Measurements from ENCODE around the gene SH3BGRL3.
A peak's percentile ranks its signal among the peaks of the same experiment; 100 is the strongest.

Gene SH3BGRL3

DNA sequence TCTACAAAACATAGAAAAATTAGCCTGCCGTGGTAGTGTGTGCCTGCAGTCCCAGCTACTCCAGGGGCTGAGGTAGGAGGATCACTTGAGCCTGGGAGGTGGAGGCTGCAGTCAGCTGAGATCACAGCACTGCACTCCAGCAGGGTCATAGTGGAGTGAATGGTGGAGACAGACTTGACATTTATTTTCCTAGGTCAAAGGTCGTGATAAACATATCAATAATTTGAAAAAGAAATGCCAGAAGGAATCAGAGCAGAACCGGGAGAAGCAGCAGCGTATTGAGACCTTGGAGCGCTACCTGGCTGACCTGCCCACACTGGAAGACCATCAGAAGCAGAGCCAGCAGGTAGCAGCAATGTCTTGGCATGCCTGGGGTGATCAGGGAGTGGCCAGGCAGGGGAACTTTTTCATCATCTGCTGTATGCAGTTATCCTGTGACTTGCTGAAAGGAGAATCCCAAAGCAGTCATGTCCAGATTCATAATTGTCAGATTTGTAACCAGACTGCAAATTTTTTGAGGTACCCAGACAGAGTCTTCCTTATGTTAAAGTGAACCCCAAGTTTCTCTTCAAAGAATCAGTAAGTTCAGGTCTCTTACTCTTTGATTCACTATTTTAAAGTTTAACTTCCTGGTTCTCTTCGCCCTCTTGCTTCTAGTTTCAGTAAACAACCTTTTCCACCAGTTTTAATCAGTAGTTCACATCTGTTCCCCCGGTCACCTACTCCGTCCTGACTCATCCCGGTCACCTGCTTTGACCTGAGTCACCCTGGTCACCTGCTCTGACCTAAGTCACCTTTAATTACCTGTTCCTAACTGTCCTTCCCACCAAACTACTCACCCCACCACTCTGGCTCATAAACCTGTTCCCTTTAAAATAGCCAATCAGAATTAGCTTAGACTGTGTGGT lies 11.3 kb upstream of the SH3BGRL3 start:
- ChIA-PET POLR2A (ENCODE audit: low non-redundant PET) (no interaction called here), CTCF (interaction anchor here (0.7 kb wide), 2 partner anchors 10 to 202 kb away, joined by 3 to 6 read pairs; no protein-coding TSS in a partner anchor)
- no peak for DNase-seq (ENCODE audit: low spot score)
- TF ChIP-seq, protein P1, sequence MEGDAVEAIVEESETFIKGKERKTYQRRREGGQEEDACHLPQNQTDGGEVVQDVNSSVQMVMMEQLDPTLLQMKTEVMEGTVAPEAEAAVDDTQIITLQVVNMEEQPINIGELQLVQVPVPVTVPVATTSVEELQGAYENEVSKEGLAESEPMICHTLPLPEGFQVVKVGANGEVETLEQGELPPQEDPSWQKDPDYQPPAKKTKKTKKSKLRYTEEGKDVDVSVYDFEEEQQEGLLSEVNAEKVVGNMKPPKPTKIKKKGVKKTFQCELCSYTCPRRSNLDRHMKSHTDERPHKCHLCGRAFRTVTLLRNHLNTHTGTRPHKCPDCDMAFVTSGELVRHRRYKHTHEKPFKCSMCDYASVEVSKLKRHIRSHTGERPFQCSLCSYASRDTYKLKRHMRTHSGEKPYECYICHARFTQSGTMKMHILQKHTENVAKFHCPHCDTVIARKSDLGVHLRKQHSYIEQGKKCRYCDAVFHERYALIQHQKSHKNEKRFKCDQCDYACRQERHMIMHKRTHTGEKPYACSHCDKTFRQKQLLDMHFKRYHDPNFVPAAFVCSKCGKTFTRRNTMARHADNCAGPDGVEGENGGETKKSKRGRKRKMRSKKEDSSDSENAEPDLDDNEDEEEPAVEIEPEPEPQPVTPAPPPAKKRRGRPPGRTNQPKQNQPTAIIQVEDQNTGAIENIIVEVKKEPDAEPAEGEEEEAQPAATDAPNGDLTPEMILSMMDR (conservative IDR thresholded peaks at IDR 0.05; ENCODE audit: low read depth) = no peak
- peak overlapping the region; percentile 25 for H3K27ac ChIP-seq

DNA sequence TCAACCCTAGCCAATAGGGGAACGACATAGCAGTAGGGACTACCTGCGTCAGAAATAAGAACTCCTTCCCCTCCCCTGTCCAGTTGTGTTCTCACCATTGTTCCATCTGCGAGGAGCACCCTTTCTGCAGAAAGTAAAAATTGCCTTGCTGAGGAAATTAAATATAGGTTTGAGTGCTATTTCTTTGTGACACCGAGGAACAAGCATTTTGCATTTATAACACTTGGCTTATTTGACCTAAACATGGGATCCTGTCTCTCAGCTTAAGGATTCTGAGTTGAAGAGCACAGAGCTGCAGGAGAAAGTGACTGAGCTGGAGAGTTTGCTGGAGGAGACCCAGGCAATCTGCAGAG lies 10.7 kb upstream of the SH3BGRL3 start:
- no peak overlapping the region for H3K27ac ChIP-seq
- ChIA-PET POLR2A (ENCODE audit: low non-redundant PET) (no interaction called here), CTCF (interaction anchor here (0.7 kb wide), 1 partner anchor 201 kb away, joined by 6 read pairs; no protein-coding TSS in a partner anchor)
- TF ChIP-seq, protein P1 (conservative IDR thresholded peaks at IDR 0.05; ENCODE audit: low read depth) = no peak
- no peak for DNase-seq (ENCODE audit: low spot score)

DNA sequence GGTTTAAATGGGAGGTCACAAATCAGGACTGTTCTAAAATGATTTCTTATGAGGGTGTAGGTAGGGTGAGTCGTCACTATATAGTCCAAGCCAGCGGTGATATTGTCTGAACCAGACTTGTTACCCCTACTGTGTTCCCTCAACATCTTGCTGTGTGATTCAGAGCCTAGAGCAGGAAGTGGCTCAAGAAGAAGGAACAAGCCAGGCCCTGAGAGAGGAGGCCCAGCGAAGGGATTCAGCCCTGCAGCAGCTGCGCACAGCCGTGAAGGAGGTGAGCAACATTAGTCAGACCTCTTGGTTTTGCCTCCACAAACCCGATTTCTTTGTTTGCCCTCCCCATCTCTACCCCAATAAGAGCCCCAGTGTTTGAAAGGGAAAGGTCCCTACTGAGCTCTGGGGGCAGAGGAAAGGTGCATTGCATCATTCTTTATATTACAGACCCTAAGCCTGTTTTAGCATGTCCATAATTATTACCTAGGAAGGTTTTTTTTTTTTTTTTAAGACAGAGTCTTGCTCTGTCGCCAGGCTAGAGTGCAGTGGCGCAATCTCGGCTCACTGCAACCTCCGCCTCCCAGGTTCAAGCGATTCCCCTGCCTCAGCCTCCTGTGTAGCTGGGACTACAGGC lies 5.0 kb upstream of the SH3BGRL3 start:
- DNase-seq (ENCODE audit: low spot score) = peak; percentile 37
- ChIA-PET CTCF (interaction anchor here (0.7 to 1.2 kb wide), 10 partner anchors 9 to 369 kb away, joined by 3 to 5 read pairs (median 4); partner anchors contain the start of gene STMN1), POLR2A (ENCODE audit: low non-redundant PET) (interaction anchor here (0.7 kb wide), 1 partner anchor 86 kb away, joined by 3 read pairs; no protein-coding TSS in a partner anchor)
- TF ChIP-seq, protein P1 (conservative IDR thresholded peaks at IDR 0.05; ENCODE audit: low read depth) = no peak
- peak overlapping the region; percentile 99 for H3K27ac ChIP-seq

DNA sequence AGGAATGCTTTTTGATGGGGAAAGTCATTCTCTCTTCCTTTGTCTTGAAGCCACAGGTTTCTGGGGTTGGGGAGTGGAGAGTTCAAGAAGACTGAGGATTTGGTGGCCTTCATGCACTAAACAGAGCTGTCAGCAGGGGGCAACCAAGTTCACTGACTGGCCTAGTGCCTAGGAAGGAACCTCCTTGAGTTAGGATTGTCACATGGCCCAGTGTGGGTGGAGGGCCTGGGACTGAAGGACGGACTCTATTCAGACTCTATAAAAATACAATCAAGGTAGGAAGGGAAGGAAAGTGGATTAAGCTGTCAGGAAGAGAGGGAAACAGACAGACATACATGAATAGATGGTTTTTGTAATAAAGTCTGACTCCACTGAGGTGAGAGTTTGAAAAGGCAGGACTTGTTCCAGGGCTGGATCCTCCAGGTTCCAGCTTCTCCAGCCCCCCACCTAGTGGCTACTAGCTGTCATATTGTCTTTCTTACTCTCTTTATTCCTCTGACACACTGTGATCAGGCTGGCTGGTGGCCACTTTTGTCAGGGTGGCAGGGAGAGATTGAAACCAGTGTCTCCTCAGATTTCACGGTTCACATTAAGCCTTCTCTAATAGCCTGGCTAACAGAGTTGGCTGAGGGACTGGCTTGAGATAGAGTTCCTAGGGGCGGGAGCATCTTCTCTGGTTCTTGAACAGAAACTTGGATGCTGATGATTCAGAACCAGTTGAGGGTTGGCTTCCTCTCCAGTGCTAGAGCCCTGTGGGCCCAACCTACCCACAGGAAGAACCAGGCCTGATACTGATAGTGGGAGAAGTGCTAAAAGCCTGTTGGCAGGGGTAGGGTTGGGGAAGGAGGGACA lies 4.1 kb upstream of the SH3BGRL3 start:
- CTCF ChIA-PET = interaction anchor here (0.5 to 1.2 kb wide), 8 partner anchors 10 to 141 kb away, joined by 3 to 5 read pairs (median 4); no protein-coding TSS in a partner anchor
- TF ChIP-seq, protein P1 (conservative IDR thresholded peaks at IDR 0.05; ENCODE audit: low read depth) = peak; percentile 71
- POLR2A ChIA-PET (ENCODE audit: low non-redundant PET) = interaction anchor here (0.7 kb wide), 1 partner anchor 87 kb away, joined by 3 read pairs; no protein-coding TSS in a partner anchor
- peak overlapping the region; percentile 99 for H3K27ac ChIP-seq
- peak; percentile 91 for DNase-seq (ENCODE audit: low spot score)

DNA sequence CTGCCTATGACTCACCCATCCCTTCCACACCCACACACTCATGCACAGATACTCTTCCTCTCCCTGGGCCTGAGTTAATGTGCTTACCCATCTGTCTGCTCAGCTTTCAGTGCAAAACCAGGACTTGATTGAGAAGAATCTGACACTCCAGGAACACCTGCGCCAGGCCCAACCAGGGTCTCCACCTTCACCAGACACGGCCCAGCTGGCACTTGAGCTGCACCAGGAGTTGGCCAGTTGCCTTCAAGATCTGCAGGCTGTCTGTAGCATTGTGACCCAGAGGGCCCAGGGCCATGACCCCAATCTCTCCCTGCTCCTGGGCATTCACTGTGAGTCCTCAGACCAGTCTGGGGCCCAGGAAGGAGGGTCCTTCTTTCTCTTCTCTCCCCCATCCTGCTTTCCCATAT lies 3.5 kb upstream of the SH3BGRL3 start:
- ChIA-PET POLR2A (ENCODE audit: low non-redundant PET) (no interaction called here), CTCF (interaction anchor here (0.9 to 1.1 kb wide), 2 partner anchors 9 to 131 kb away, joined by 4 to 5 read pairs; no protein-coding TSS in a partner anchor)
- peak overlapping the region; percentile 99 for H3K27ac ChIP-seq
- TF ChIP-seq, protein P1 (conservative IDR thresholded peaks at IDR 0.05; ENCODE audit: low read depth) = no peak
- DNase-seq (ENCODE audit: low spot score) = no peak

Data from RWPE1 (cell line).